ENCODE measurements around the gene NDUFS1. TPM values are rescaled to one million over a fixed set of nuclear protein-coding genes. Genes with fewer than 3 reads are reported as not detected.
A peak's percentile ranks its signal among the peaks of the same experiment; 100 is the strongest.
"Not testable (repeated sequence)": the region's sequence is repeated elsewhere in the genome, so short reads cannot be mapped to it uniquely, and the experiment has no call there.

The NDUFS1 gene
- total RNA-seq (100 to 1,000 TPM; 250 to 299 (median 253) TPM), polyA plus RNA-seq (132 TPM)
- long read RNA-seq, donor 1, full-length matches to known transcripts, result 480 of 538 reads
- long read RNA-seq, donor 1, partial matches to known transcripts, result 32 of 538 reads
- long read RNA-seq, donor 1, other reads (novel, unspliced or antisense), result 26 of 538 reads
- long read RNA-seq, donor 2, full-length matches to known transcripts, result 123 of 142 reads
- long read RNA-seq, donor 2, partial matches to known transcripts, result 11 of 142 reads
- long read RNA-seq, donor 2, other reads (novel, unspliced or antisense), result 8 of 142 reads
- long read RNA-seq, donor 3, full-length matches to known transcripts, result 549 of 642 reads
- long read RNA-seq, donor 3, partial matches to known transcripts, result 49 of 642 reads
- long read RNA-seq, donor 3, other reads (novel, unspliced or antisense), result 44 of 642 reads
- long read RNA-seq, donor 4, full-length matches to known transcripts, result 140 of 171 reads
- long read RNA-seq, donor 4, partial matches to known transcripts, result 12 of 171 reads
- long read RNA-seq, donor 4, other reads (novel, unspliced or antisense), result 19 of 171 reads

GRCh38 chr2:206159346-206160124 is at the start of gene NDUFS1, which contains the start of gene EEF1B2:
Gene NDUFS1 (minus strand): TSS chr2:206159444. CDS start chr2:206153678, 5,766 bp downstream.
Gene EEF1B2 (plus strand): TSS chr2:206159895. CDS start chr2:206159980, 85 bp downstream.
- H3K9me3 ChIP-seq (ENCODE audit: control insufficient read depth, low read length), result no peaks in the 10 kb centered on the region
- peak within 1 kb of the TSS; percentile 95 for H3K4me3 ChIP-seq (ENCODE audit: low read length)
- WGBS, result under 1% methylated on average over 64 of the region's 64 CpGs
- intact Hi-C loops (cut with DNase I), result loop anchor here in 2 of 4 donors (10.0 kb wide), 2 partner anchors 105 to 115 kb away; partner anchors contain the start of gene ZDBF2 (in 1 of the 2)
- DNase-seq, result peak; percentile 98
- peaks cover 2% of the 10 kb centered on the region for H3K4me1 ChIP-seq (ENCODE audit: control insufficient read depth, insufficient read depth, low read length)
- H3K27ac ChIP-seq (ENCODE audit: low read length), result peak within 1 kb of the TSS; percentile 93
- no peaks in the 10 kb centered on the region for H3K27me3 ChIP-seq (ENCODE audit: control insufficient read depth, insufficient read depth)
- peak; percentile 96 to 98 for ATAC-seq

GRCh38 chr2:206208900-206209299 is 49.7 kb upstream of the NDUFS1 start:
- DNase-seq, result no peak

DNA sequence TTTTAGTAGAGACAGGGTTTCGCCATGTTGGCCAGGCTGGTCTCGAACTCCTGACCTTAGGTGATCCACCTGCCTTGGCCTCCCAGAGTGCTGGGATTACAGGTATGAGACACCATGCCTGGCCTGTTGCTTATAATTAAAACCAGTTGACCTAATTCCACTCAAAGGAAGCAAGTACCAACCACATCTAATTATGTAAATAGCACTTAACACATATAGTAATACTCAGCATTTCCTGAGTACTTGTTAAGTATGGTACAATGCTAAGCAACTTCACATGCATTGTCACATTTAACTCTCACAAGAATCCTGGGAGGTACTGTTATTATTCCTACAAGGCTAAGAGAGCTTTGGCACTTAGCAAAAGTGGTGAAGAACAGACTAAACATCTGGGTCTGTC is 48.1 kb upstream of the NDUFS1 start:
- DNase-seq; H3K27ac ChIP-seq (ENCODE audit: low read length); intact Hi-C loops (cut with DNase I); H3K4me3 ChIP-seq (ENCODE audit: low read length); H3K9me3 ChIP-seq (ENCODE audit: control insufficient read depth, low read length); H3K27me3 ChIP-seq (ENCODE audit: control insufficient read depth, insufficient read depth); ATAC-seq; H3K4me1 ChIP-seq (ENCODE audit: control insufficient read depth, insufficient read depth, low read length): not testable (repeated sequence)
- 92% methylated on average over 2 of the region's 2 CpGs for WGBS

More at GRCh38 chr2:206208900-206209299, 49.7 kb upstream of the NDUFS1 start:
- 92% methylated on average over 7 of the region's 7 CpGs for WGBS
- Histone ChIP-seq H3K4me1 (ENCODE audit: control insufficient read depth, insufficient read depth, low read length) (no peaks in the 10 kb centered on the region), H3K4me3 (ENCODE audit: low read length) (no peak overlapping the region), H3K27me3 (ENCODE audit: control insufficient read depth, insufficient read depth) (no peaks in the 10 kb centered on the region), H3K9me3 (ENCODE audit: control insufficient read depth, low read length) (no peaks in the 10 kb centered on the region), H3K27ac (ENCODE audit: low read length) (no peak overlapping the region)
- intact Hi-C loops (cut with DNase I), result no loop called here
- no peak for ATAC-seq

- Histone ChIP-seq H3K27ac (ENCODE audit: low read length) (no peak overlapping the region), H3K4me1 (ENCODE audit: control insufficient read depth, insufficient read depth, low read length) (no peaks in the 10 kb centered on the region), H3K4me3 (ENCODE audit: low read length) (no peak overlapping the region), H3K27me3 (ENCODE audit: control insufficient read depth, insufficient read depth) (no peaks in the 10 kb centered on the region), H3K9me3 (ENCODE audit: control insufficient read depth, low read length) (no peaks in the 10 kb centered on the region)
- DNase-seq, result no peak
- ATAC-seq, result no peak
- 58% methylated on average over 3 of the region's 3 CpGs for WGBS
- intact Hi-C loops (cut with DNase I), result no loop called here
Observed at GRCh38 chr2:206204710-206205109, 45.5 kb upstream of the NDUFS1 start.

GRCh38 chr2:206203331-206203730 is 44.1 kb upstream of the NDUFS1 start:
- H3K27me3 ChIP-seq (ENCODE audit: control insufficient read depth, insufficient read depth), result no peaks in the 10 kb centered on the region
- no peak for ATAC-seq
- 95% methylated on average over 17 of the region's 17 CpGs for WGBS

GRCh38 chr2:206202446-206202845 is 43.2 kb upstream of the NDUFS1 start:
- ATAC-seq (no peak), DNase-seq (no peak)
- intact Hi-C loops (cut with DNase I), result no loop called here
- no peak overlapping the region for H3K4me3 ChIP-seq (ENCODE audit: low read length)
- H3K4me1 ChIP-seq (ENCODE audit: control insufficient read depth, insufficient read depth, low read length), result no peaks in the 10 kb centered on the region
- H3K27ac ChIP-seq (ENCODE audit: low read length), result no peak overlapping the region
- no peaks in the 10 kb centered on the region for H3K27me3 ChIP-seq (ENCODE audit: control insufficient read depth, insufficient read depth)
- no peaks in the 10 kb centered on the region for H3K9me3 ChIP-seq (ENCODE audit: control insufficient read depth, low read length)
- 80% methylated on average over 16 of the region's 16 CpGs for WGBS

More at GRCh38 chr2:206203331-206203730, 44.1 kb upstream of the NDUFS1 start:
- Histone ChIP-seq H3K27ac (ENCODE audit: low read length) (no peak overlapping the region), H3K4me3 (ENCODE audit: low read length) (no peak overlapping the region), H3K4me1 (ENCODE audit: control insufficient read depth, insufficient read depth, low read length) (no peaks in the 10 kb centered on the region), H3K9me3 (ENCODE audit: control insufficient read depth, low read length) (no peaks in the 10 kb centered on the region)
- intact Hi-C loops (cut with DNase I), result no loop called here
- DNase-seq, result no peak

GRCh38 chr2:206201075-206201848 is 42.0 kb upstream of the NDUFS1 start:
- ATAC-seq, result no peak

GRCh38 chr2:206198677-206199076 is 39.4 kb upstream of the NDUFS1 start:
- WGBS, result 53% methylated on average over 1 of the region's 1 CpG
- ATAC-seq (no peak), DNase-seq (no peak)
- H3K4me1 ChIP-seq (ENCODE audit: control insufficient read depth, insufficient read depth, low read length), result no peaks in the 10 kb centered on the region
- no peaks in the 10 kb centered on the region for H3K27me3 ChIP-seq (ENCODE audit: control insufficient read depth, insufficient read depth)
- no peaks in the 10 kb centered on the region for H3K9me3 ChIP-seq (ENCODE audit: control insufficient read depth, low read length)
- H3K4me3 ChIP-seq (ENCODE audit: low read length), result no peak overlapping the region
- H3K27ac ChIP-seq (ENCODE audit: low read length), result no peak overlapping the region
- intact Hi-C loops (cut with DNase I), result no loop called here

More at GRCh38 chr2:206201075-206201848, 42.0 kb upstream of the NDUFS1 start:
- DNase-seq, result no peak
- H3K27me3 ChIP-seq (ENCODE audit: control insufficient read depth, insufficient read depth), result no peaks in the 10 kb centered on the region
- intact Hi-C loops (cut with DNase I), result no loop called here
- H3K9me3 ChIP-seq (ENCODE audit: control insufficient read depth, low read length), result no peaks in the 10 kb centered on the region
- H3K4me3 ChIP-seq (ENCODE audit: low read length), result no peak overlapping the region
- no peak overlapping the region for H3K27ac ChIP-seq (ENCODE audit: low read length)
- no peaks in the 10 kb centered on the region for H3K4me1 ChIP-seq (ENCODE audit: control insufficient read depth, insufficient read depth, low read length)
- 75% methylated on average over 5 of the region's 5 CpGs for whole genome bisulfite sequencing

DNA sequence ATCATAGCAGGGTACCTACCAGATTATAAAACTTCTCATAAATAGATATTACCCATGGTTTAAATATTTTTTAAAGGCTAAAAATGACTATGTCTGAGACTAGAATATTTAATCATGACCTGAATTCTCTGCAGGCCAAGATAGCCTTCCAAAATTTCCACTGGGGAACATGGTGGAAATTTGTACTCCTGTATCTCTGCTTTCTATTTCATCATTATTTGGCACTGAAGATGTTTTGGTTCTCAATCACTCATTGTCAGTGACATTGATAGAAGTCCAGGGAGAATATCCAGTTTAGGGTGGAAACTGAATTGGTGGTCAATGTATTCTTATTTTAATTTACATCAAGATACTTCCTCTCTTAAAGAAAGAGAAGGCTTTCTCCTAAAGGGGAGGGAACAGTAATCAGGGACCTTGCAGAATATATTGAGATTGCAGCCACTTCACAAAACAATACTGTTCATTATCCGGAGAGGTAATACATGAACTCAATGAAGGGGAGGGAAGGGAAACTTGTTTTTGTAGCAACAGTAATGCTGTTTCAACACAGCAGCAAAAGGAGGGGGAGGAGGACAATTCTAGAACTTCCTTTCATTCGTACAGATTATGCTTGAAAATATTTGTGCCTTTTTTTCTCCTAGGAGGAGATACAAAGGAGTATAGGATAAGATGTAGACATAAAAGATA is 34.6 kb upstream of the NDUFS1 start:
- 34% methylated on average over 2 of the region's 2 CpGs for WGBS
- Histone ChIP-seq H3K4me3 (ENCODE audit: low read length) (no peak overlapping the region), H3K27me3 (ENCODE audit: control insufficient read depth, insufficient read depth) (no peaks in the 10 kb centered on the region), H3K27ac (ENCODE audit: low read length) (no peak overlapping the region), H3K9me3 (ENCODE audit: control insufficient read depth, low read length) (no peaks in the 10 kb centered on the region), H3K4me1 (ENCODE audit: control insufficient read depth, insufficient read depth, low read length) (no peaks in the 10 kb centered on the region)
- intact Hi-C loops (cut with DNase I), result no loop called here
- DNase-seq, result no peak
- ATAC-seq, result no peak

DNA sequence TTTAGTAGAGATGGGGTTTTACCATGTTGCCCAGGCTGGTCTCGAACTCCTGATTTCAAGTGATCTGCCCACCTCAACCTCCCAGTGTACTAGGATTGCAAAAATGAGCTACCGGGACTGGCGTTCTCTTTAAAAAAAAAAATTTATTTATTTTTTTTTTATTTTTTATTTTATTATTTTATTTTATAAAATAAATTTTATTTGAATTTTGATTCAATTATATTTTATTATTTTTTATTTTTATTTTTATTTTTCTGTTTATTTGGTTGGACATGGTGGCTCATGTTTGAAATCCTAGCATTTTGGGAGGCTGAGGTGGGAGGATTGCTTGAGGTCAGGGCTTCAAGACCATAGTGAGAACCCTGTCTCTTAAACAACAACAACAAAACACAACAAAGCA is 32.9 kb upstream of the NDUFS1 start:
- ATAC-seq, result no peak

More for the DNA sequence above, 32.9 kb upstream of the NDUFS1 start:
- WGBS, result 98% methylated on average over 3 of the region's 3 CpGs
- Histone ChIP-seq H3K9me3 (ENCODE audit: control insufficient read depth, low read length) (no peaks in the 10 kb centered on the region), H3K4me1 (ENCODE audit: control insufficient read depth, insufficient read depth, low read length) (no peaks in the 10 kb centered on the region), H3K4me3 (ENCODE audit: low read length) (no peak overlapping the region), H3K27ac (ENCODE audit: low read length) (no peak overlapping the region), H3K27me3 (ENCODE audit: control insufficient read depth, insufficient read depth) (no peaks in the 10 kb centered on the region)
- intact Hi-C loops (cut with DNase I), result no loop called here
- no peak for DNase-seq

Data from right cardiac atrium (tissue), 5 donors.